ENCODE measurements around the gene TMEM201.
A peak's percentile ranks its signal among the peaks of the same experiment; 100 is the strongest.

Gene TMEM201

GRCh38 chr1:9588551-9589143 is at the start of gene TMEM201:
Gene TMEM201, plus strand, starts transcription at chr1:9588911. Its CDS starts 20 bp downstream, at chr1:9588931.
- TF ChIP-seq CTCF (IDR thresholded peaks at IDR 0.05) = peak; percentile 81 to 88
- intact Hi-C loops (cut with DNase I; ENCODE audit: low total_unique reads) = no loop called here
- H3K36me3 ChIP-seq = no peaks in the 10 kb centered on the region
- H3K4me1 ChIP-seq = peaks cover 0 to 27% (median 9%) of the 10 kb centered on the region in 4 donors
- H3K9me3 ChIP-seq = no peaks in the 10 kb centered on the region
- peak within 1 kb of the TSS; percentile 66 to 90 for H3K4me3 ChIP-seq
- peak within 1 kb of the TSS; percentile 65 to 67 for H3K27ac ChIP-seq
- peak; percentile 92 to 96 for DNase-seq
- H3K27me3 ChIP-seq = no peaks in the 10 kb centered on the region

- no peaks in the 10 kb centered on the region for H3K27me3 ChIP-seq
- H3K4me1 ChIP-seq = peaks cover 0 to 13% (median 7%) of the 10 kb centered on the region in 4 donors
- no peaks in the 10 kb centered on the region for H3K36me3 ChIP-seq
- H3K9me3 ChIP-seq = no peaks in the 10 kb centered on the region
- peak within 1 kb of the TSS; percentile 60 to 82 for H3K4me3 ChIP-seq
- peak within 1 kb of the TSS; percentile 73 to 79 for H3K27ac ChIP-seq
- peak; percentile 95 to 99 for DNase-seq
- TF ChIP-seq CTCF (IDR thresholded peaks at IDR 0.05) = no peak
- intact Hi-C loops (cut with DNase I; ENCODE audit: low total_unique reads) = no loop called here
Observed at GRCh38 chr1:9539165-9539828, 49.4 kb upstream of the TMEM201 start, which contains the start of gene SLC25A33. Gene SLC25A33, plus strand, starts transcription at chr1:9539465. Its CDS starts 227 bp downstream, at chr1:9539692.

DNA sequence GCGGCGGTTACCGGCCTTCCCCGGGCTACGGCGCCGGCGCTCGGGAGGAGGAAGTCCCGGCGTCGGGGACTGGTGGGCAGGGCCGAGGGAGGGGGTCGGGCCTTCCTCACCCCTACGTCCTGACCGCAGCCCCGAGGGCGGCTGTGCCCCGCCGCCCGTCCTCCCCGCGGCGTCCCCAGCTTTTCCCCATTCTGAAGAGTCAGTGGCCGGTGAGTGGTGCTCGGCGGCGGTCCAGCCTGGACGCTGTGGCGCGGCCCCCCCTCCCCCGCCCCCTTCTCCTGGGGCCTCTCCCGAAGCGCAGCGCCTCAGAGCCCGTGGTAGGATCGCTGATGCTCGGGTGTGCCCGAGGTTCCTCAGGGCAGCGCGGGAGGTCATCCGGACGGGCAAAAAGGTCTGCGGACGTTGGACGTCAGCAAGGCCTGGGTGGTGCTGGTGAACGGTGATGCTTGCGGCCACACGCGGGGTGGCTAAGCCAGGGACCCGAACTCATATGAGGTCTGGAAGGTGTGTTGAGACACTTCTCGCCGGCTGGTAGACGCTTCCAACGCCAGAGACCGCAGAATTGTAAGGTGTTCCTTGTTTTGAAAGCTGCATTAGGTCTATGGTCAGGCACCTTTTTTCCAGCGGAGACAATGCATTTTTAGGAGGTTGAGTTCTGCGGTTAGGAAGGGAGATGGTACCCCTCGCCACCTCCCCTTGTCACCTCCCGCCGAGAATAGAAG is 48.7 kb upstream of the TMEM201 start:
- no peak for TF ChIP-seq CTCF (IDR thresholded peaks at IDR 0.05)
- intact Hi-C loops (cut with DNase I; ENCODE audit: low total_unique reads) = no loop called here
- Histone ChIP-seq H3K36me3 (no peaks in the 10 kb centered on the region), H3K4me1 (peaks cover 0 to 13% (median 7%) of the 10 kb centered on the region in 4 donors), H3K27ac (peak overlapping the region; percentile 73 to 79), H3K9me3 (no peaks in the 10 kb centered on the region), H3K4me3 (peak overlapping the region; percentile 60 to 82), H3K27me3 (no peaks in the 10 kb centered on the region)
- DNase-seq = peak; percentile 32 to 73

- TF ChIP-seq CTCF (IDR thresholded peaks at IDR 0.05) = no peak
- no peak for DNase-seq
- no peaks in the 10 kb centered on the region for H3K27me3 ChIP-seq
- no peak overlapping the region for H3K4me3 ChIP-seq
- no peaks in the 10 kb centered on the region for H3K36me3 ChIP-seq
- H3K27ac ChIP-seq = no peak overlapping the region
- H3K9me3 ChIP-seq = no peaks in the 10 kb centered on the region
- H3K4me1 ChIP-seq = peaks cover 0 to 13% (median 7%) of the 10 kb centered on the region in 4 donors
- intact Hi-C loops (cut with DNase I; ENCODE audit: low total_unique reads) = no loop called here
Observed at GRCh38 chr1:9542430-9542829, 46.3 kb upstream of the TMEM201 start.

DNA sequence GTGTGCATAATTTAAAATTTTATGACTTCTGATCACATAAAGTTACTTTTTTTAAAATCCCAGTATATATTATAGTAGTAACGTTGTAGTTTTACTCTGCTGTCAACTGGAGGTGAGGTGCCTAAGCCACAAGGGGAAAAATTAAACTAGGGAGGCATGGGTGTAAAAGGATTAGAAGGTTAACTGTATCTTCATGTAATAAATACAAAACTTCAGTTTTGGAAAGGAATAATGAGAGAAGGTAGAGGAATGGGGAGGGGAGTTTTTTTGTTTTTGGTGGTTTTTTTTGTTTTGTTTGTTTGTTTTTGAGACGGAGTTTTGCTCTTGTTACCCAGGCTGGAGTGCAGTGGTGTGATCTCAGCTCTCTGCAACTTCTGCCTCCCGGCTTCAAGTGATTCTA is 43.8 kb upstream of the TMEM201 start:
- H3K27me3 ChIP-seq = no peaks in the 10 kb centered on the region
- no peaks in the 10 kb centered on the region for H3K9me3 ChIP-seq
- H3K27ac ChIP-seq = no peak overlapping the region
- intact Hi-C loops (cut with DNase I; ENCODE audit: low total_unique reads) = no loop called here
- DNase-seq = no peak
- no peak overlapping the region for H3K4me3 ChIP-seq
- no peaks in the 10 kb centered on the region for H3K36me3 ChIP-seq
- peaks cover 0 to 7% (median 5%) of the 10 kb centered on the region in 4 donors for H3K4me1 ChIP-seq
- TF ChIP-seq CTCF (IDR thresholded peaks at IDR 0.05) = no peak

Measured in tibial artery (tissue), 4 donors.